ENCODE measurements around the gene A1BG. TPM values are rescaled to one million over a fixed set of nuclear protein-coding genes. Genes with fewer than 3 reads are reported as not detected.

A1BG gene
- total and polyA plus RNA-seq, 2 of the 13 experiments (the other 11 are each of a cell fraction or from before 2014, with no cell fraction given) = 14.7 to 41.4 TPM

- peak; percentile 85 for TF ChIP-seq GMEB2 (CRISPR knock-in tag; IDR thresholded peaks at IDR 0.05; ENCODE audit: low read depth)
- 0 out of 2 replicates have a peak, but pooled peaks have one; percentile 55 for TF ChIP-seq PREB (CRISPR knock-in tag; IDR thresholded peaks at IDR 0.05)
- no peak for TF ChIP-seq ZNF234 (CRISPR knock-in tag; conservative IDR thresholded peaks at IDR 0.05)
- no peak for TF ChIP-seq SMARCE1 (IDR thresholded peaks at IDR 0.05; ENCODE audit: borderline replicate concordance)
- peak; percentile 99 for TF ChIP-seq SAP130 (CRISPR knock-in tag; IDR thresholded peaks at IDR 0.05; ENCODE audit: low read depth)
- peak; percentile 71; the same call in 1 of the 2 replicates for TF ChIP-seq ARNT2 (CRISPR knock-in tag; IDR thresholded peaks at IDR 0.05; ENCODE audit: low read depth)
- peak; percentile 80 for TF ChIP-seq SALL1 (CRISPR knock-in tag; IDR thresholded peaks at IDR 0.05)
- no peak for TF ChIP-seq THYN1 (CRISPR knock-in tag; IDR thresholded peaks at IDR 0.05; ENCODE audit: borderline replicate concordance, low read depth)
- TF ChIP-seq MLXIP (CRISPR knock-in tag; IDR thresholded peaks at IDR 0.05; ENCODE audit: borderline replicate concordance) = no peak
- peak; percentile 59; the same call in 1 of the 2 replicates for TF ChIP-seq TMF1 (CRISPR knock-in tag; IDR thresholded peaks at IDR 0.05; ENCODE audit: low read depth)
- TF ChIP-seq THAP9 (CRISPR knock-in tag; IDR thresholded peaks at IDR 0.05; ENCODE audit: borderline replicate concordance) = peak; percentile 99
- no peak; the same call in 1 of the 2 replicates for TF ChIP-seq ZMYM3 (CRISPR knock-in tag; IDR thresholded peaks at IDR 0.05)
- no peak for TF ChIP-seq FOXO1 (CRISPR knock-in tag; IDR thresholded peaks at IDR 0.05)
- TF ChIP-seq ZNF768 (CRISPR knock-in tag; IDR thresholded peaks at IDR 0.05) = peak; percentile 69; the same call in 1 of the 2 replicates
- peak; percentile 84 for TF ChIP-seq TBX2 (CRISPR knock-in tag; IDR thresholded peaks at IDR 0.05; ENCODE audit: borderline replicate concordance)
- TF ChIP-seq GTF2F1 (IDR thresholded peaks at IDR 0.05; ENCODE audit: low read length) = 0 out of 2 replicates have a peak, but pooled peaks have one; percentile 39
- TF ChIP-seq STAG1 (CRISPR knock-in tag; IDR thresholded peaks at IDR 0.05) = 0 out of 2 replicates have a peak, but pooled peaks have one; percentile 8
- peak; percentile 26; the same call in 1 of the 2 replicates for TF ChIP-seq MEF2D (CRISPR knock-in tag; IDR thresholded peaks at IDR 0.05)
- no peak for TF ChIP-seq MTF1 (CRISPR knock-in tag; IDR thresholded peaks at IDR 0.05)
- TF ChIP-seq ZNF17 (CRISPR knock-in tag; IDR thresholded peaks at IDR 0.05) = no peak
- TF ChIP-seq CHCHD3 (CRISPR knock-in tag; IDR thresholded peaks at IDR 0.05) = no peak
Measured at GRCh38 chr19:58305065-58305931, 48.0 kb downstream of the A1BG start, which contains the start of gene ERVK3-1 (continued).
